ENCODE results near the gene ATG9B.

The ATG9B gene

DNA sequence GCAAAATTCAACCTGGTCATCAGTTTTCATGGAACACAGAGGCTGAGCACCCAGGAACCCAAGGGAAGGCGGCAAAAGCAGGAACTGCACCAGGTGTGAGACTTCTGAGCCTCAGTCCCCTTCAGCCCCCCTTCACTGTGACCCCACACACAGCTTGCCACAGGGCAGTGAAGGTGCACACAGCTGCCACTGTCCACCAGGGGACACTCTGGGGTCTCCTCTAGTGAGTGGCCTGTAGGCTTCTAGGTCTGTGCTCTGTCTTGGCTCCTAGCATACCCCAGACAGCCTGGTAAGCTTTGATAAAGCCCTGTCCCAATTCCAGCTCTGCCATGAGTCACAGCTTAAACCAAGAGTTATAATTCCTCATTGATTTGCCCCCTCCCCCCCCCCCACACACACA lies 58.3 kb downstream of the ATG9B start:
- no peak overlapping the region for H3K4me3 ChIP-seq (ENCODE audit: insufficient read depth, low read depth, low read length)
- no peaks in the 10 kb centered on the region for H3K9me3 ChIP-seq (ENCODE audit: control insufficient read depth, low read length)
- no peak overlapping the region for H3K27ac ChIP-seq (ENCODE audit: insufficient read depth, low read depth, low read length, poor library complexity, severe bottlenecking)
- peaks cover 42% of the 10 kb centered on the region for H3K4me1 ChIP-seq (ENCODE audit: control insufficient read depth, insufficient read depth, low read length)
- H3K36me3 ChIP-seq (ENCODE audit: control insufficient read depth, insufficient read depth, low read length), result no peaks in the 10 kb centered on the region
- H3K27me3 ChIP-seq (ENCODE audit: control insufficient read depth, insufficient read depth, low read length, poor library complexity, severe bottlenecking), result no peaks in the 10 kb centered on the region
- 89 to 91% methylated on average over 1 of the region's 1 CpG for WGBS, 2 experiments

DNA sequence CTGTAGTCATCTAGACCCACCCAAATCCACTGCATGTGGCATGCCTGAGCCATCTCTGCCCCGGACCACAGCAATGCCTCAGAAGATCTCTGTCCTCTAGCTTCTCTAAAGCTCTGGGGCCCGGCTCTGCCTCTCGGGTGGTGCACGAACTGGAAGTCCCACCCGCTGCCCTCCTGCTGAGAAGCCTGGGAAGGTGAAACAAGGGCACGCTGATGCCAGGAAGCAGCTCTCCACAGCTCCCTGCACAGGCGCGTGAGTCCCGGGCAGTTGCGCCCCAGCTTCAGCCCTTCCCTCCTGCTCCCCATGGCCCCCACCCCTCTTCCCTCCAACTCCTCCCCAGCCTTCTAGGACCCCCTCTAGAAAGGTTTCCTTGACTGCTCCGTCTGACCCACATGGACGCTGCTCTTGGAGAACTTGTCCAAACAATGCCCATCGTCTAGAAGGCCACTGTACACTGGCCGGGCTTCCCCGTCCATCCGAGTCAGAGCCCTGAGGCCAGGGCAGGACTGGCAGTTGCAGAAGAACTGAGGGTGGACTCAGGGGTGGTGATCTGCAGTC lies 58.9 kb downstream of the ATG9B start:
- no peaks in the 10 kb centered on the region for H3K36me3 ChIP-seq (ENCODE audit: control insufficient read depth, insufficient read depth, low read length)
- no peaks in the 10 kb centered on the region for H3K27me3 ChIP-seq (ENCODE audit: control insufficient read depth, insufficient read depth, low read length, poor library complexity, severe bottlenecking)
- no peak overlapping the region for H3K4me3 ChIP-seq (ENCODE audit: insufficient read depth, low read depth, low read length)
- H3K9me3 ChIP-seq (ENCODE audit: control insufficient read depth, low read length), result no peaks in the 10 kb centered on the region
- H3K4me1 ChIP-seq (ENCODE audit: control insufficient read depth, insufficient read depth, low read length), result peaks cover 36% of the 10 kb centered on the region
- 89 to 93% methylated on average over 16 of the region's 16 CpGs for WGBS, 2 experiments
- no peak overlapping the region for H3K27ac ChIP-seq (ENCODE audit: insufficient read depth, low read depth, low read length, poor library complexity, severe bottlenecking)
